ENCODE measurements around the gene PTBP2.
"Not testable (repeated sequence)": the region's sequence is repeated elsewhere in the genome, so short reads cannot be mapped to it uniquely, and the experiment has no call there.

GRCh38 chr1:96762586-96762985 lies 41.0 kb downstream of the PTBP2 start:
- TF ChIP-seq POLR2A, CTCF (IDR thresholded peaks at IDR 0.05): not testable (repeated sequence)

Data from body of pancreas (tissue), 4 donors.